ENCODE measurements around the gene ETFDH.
"Not testable (repeated sequence)": the region's sequence is repeated elsewhere in the genome, so short reads cannot be mapped to it uniquely, and the experiment has no call there.

Gene ETFDH

DNA sequence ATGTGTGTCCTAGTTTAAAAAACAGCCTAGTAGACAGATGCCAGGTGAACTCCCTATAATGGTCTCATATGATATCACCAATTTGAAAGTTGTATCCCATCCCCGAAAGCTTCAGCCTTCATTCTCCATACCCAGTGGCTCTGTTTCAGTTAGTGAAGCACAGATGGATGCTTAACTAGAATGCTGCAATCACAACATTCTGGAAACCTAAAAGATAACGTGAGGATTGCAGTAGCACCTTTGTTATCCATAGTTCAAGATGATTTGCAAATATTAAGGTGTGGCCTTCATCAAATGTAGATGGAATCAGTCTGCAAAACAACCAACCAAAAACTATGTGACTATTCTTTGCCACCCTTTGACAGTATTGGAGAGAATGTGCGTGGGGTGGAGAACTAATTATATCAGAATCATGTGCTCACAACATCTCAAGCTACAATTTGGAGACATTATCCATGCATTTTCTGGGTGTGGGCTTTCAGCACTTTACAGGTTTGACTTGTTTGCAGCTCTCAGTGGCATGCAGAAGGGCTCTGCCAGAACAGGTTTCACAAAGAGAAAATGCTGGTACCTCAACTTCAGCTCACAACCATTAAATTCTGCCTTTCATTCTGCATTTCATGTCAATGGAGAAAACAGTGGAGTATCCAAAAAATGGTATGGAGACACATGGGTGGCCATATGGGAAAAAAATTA lies 69.4 kb downstream of the ETFDH start:
- H3K27ac ChIP-seq: no peak overlapping the region
- no peak overlapping the region for H3K4me3 ChIP-seq

DNA sequence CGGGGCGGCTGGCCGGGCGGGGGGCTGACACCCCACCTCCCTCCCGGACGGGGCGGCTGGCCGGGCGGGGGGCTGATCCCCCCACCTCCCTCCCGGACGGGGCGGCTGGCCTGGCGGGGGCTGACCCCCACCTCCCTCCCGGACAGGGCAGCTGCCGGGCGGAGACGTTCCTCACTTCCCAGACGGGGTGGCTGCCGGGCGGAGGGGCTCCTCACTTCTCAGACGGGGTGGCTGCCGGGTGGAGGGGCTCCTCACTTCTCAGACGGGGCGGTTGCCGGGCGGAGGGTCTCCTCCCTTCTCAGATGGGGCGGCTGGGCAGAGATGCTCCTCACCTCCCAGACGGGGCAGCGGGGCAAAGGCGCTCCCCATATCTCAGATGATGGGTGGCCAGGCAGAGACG lies 74.4 kb downstream of the ETFDH start:
- H3K27ac ChIP-seq, H3K4me3 ChIP-seq: not testable (repeated sequence)

DNA sequence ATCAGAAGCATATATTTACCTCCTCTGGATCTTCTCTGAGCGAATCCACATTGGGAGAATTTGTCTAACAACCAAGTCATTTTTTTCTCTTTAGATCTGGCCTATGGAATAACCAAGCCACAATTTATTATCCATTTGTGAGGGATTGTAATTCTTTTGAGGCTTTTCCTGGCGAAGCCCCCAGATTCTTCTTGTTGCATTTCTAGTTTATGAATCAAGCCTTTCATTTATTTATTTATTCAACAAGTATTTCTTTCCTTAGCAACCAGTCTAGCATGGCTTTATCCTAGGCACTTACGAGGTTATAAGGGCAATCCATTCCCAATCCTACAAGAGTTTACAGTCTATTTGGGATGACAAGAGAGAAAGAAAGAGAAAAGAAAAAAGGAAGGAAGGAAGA lies 78.3 kb downstream of the ETFDH start:
- no peak overlapping the region for H3K4me3 ChIP-seq
- no peak overlapping the region for H3K27ac ChIP-seq

DNA sequence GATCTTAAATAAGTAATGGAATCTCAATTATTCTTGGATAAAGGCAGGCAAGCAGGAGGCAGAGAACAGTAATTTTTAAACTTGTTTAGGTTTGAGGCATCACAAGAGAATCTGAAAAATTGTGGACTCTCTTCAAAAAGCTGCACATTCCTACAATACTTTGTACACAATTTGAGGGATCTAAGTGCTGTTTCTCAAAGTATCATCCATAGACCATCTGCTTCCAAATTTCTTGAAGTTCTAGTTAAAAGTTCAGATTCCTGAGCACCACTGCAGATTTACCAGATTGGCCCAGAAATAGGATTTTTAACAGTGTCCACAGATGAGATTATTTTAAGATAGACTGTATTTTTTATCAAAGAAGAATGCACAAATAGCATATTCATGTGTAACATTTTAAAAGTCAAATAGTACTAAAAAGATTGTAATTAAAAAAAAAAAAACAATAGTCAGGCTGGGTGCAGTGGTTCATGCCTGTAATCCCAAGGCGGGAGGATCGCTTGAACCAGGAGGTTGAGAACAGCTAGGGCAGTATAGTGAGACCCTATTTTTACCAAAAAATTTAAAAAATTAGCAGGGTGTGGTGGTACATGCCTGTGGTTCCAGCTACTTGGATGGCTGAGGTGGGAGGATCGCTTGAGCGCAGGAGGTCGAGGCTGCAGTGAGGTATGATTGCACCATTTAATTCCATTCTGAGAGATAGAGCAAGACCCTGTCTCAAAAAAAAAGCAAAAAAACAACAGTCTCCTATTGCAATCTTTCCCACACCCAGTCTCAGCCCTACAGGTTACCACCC lies 82.5 kb downstream of the ETFDH start:
- H3K4me3 ChIP-seq: no peak overlapping the region
- no peak overlapping the region for H3K27ac ChIP-seq

DNA sequence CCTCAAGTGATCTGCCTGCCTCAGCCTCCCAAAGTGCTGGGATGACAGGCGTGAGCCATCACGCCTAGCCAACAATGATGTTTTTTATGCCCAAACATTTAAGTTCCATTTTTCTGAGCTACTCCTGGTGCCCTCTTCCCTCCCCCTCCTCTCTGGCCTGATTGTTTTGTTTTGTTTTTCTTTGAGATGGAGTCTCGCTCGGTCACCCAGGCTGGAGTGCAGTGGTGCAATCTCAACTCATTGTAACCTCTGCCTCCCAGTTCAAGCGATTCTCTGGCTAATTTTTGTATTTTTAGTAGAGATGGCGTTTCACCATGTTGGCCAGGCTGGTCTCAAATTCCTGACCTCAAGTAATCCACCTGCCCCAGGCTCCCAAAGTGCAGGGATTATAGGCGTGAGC lies 83.7 kb downstream of the ETFDH start:
- H3K27ac ChIP-seq, H3K4me3 ChIP-seq: not testable (repeated sequence)

DNA sequence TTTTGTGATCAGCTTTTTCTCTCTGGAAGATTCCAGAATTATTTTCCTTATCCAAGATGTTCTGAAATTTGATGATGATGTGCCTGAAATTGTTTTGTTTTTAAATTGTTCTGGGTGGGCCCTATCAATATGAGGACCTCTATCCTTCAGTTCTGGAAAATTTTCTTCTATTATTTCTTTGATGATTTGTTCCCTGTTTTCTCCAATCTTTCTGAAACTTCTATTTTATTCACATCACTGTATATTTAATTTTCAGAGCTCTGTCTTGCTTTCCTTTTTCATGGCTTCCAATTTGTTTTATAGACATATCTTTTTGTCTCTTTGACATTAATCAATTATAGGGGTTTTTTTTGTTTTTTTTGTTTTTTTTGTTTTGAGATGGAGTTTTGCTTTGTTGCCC lies 84.5 kb downstream of the ETFDH start:
- no peak overlapping the region for H3K4me3 ChIP-seq

DNA sequence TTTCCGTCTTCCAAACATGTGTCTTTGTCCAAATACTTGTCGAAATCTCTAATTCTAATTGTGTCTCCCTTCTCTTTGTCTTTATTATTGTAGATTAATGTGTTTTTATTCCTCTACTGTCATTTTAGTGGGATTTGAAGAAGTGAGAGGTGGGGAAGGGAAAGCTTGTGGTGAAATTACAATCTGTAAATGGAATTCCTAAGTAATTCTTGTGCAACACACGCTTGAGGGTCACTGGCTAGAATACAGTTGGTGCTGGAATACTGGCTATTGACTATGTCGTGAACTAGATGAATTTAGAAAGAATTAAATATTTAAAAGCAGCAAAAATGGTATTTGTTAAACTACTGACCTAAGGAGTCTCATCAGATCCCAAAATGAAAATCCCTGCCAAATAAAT lies 86.0 kb downstream of the ETFDH start:
- H3K4me3 ChIP-seq: no peak overlapping the region
- H3K27ac ChIP-seq: no peak overlapping the region

More for the DNA sequence above, 84.5 kb downstream of the ETFDH start:
- H3K27ac ChIP-seq: no peak overlapping the region

DNA sequence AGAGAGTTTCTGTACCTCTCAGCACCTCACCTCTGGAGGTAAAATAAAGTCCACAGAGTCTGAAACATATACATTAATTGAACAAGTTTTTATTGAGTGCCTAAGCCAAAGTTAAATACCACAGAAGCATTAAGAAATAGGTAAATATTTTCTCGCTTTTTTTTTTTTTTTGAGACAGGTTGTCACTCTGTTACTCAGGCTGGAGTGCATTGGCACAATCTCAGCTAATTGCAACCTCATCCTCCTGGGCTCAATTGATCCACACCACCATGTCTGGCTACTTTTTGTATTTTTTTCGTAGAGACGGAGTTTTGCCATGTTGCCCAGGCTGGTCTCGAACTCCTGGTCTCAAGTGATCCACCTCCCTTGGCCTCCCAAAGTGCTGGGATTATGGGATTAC lies 86.6 kb downstream of the ETFDH start:
- Histone ChIP-seq H3K4me3 (no peak overlapping the region), H3K27ac (no peak overlapping the region)

Data from skin epidermis (tissue), 12 donors.